HepG2 (cell line): ENCODE data around the gene CHKB. TPM values are rescaled to one million over a fixed set of nuclear protein-coding genes. Genes with fewer than 3 reads are reported as not detected.

Source experiments
- ATAC-seq: fragments of 200-7000 bp; cut with Tn5 transposase; 3 replicates; pipeline ENCODE4 v1.9.1; 2020; ENCODE audit warnings: mild to moderate bottlenecking, moderate library complexity
- BruUV-seq: library from RNA; stranded (reverse); fragments of 400-500 nt; replicated peaks from 2 replicates; lab custom pipeline; 2021; lab: Mats Ljungman, UMichigan
- CTCF ChIA-PET: fragments of 300-600 bp; formaldehyde crosslinking; extraction: SDS; loops from one replicate; lab custom pipeline; 2021; ENCODE audit warnings: low total read pairs, inconsistent platforms, low intra/inter-chr PET ratio; lab: Yijun Ruan, JAX
- POLR2A ChIA-PET: fragments of 350-600 bp; sonication (Branson Sonifier 250); formaldehyde crosslinking; loops from one replicate; lab custom pipeline; 2020; ENCODE audit warnings: antibody characterized with exemption, inconsistent platforms; lab: Yijun Ruan, JAX
- DNase-seq: peaks from one replicate; pipeline ENCODE4 v3.0.0-alpha.2; 2015; ENCODE audit warnings: low spot score
- FAIRE-seq: peaks from 3 replicates; lab custom pipeline; 2011; peaks lifted over from hg19 to GRCh38; lab: Jason Lieb, UNC
- H2AFZ ChIP-seq: one replicate; pipeline ENCODE4 v1.6.1; 2011; ENCODE audit warnings: low read length, inconsistent platforms
- H3K27ac ChIP-seq: fragments of 300-600 bp; 3 replicates; pipeline ENCODE4 v1.8.0; 2011; ENCODE audit warnings: mixed run types, mild to moderate bottlenecking, mixed read lengths, low read length, inconsistent platforms; ENCODE audit not compliant: insufficient read depth; ENCODE audit errors: extremely low read length
- H3K27me3 ChIP-seq, 2 experiments: fragments of 200-600 bp in 1 of 2; 2 replicates in 1 of 2; 3 replicates in 1 of 2; pipeline versions ENCODE4 v1.6.0 to v1.8.0; 2011; ENCODE audit warnings: low read length in 2 of 2, mild to moderate bottlenecking in 2 of 2, moderate library complexity in 2 of 2, inconsistent platforms in 1 of 2; ENCODE audit not compliant: insufficient read depth in 2 of 2, control insufficient read depth in 1 of 2
- H3K36me3 ChIP-seq, 2 experiments: fragments of 200-600 bp in 1 of 2; replicated peaks in 1 of 2; 2 replicates in 1 of 2; 3 replicates in 1 of 2; pipeline versions ENCODE4 v1.5.1 to v1.8.0; 2011; ENCODE audit warnings: low read length in 2 of 2, inconsistent platforms in 1 of 2; ENCODE audit not compliant: insufficient read depth in 2 of 2, control insufficient read depth in 1 of 2
- H3K4me1 ChIP-seq: 2 replicates; pipeline ENCODE4 v1.5.1; 2012; ENCODE audit warnings: low read length, inconsistent platforms; ENCODE audit not compliant: insufficient read depth
- H3K4me2 ChIP-seq: 2 replicates; pipeline ENCODE4 v1.6.0; 2011; ENCODE audit warnings: low read depth, low read length, inconsistent platforms
- H3K4me3 ChIP-seq, 3 experiments: fragments of 200-600 bp in 1 of 3; sonication (generic), shearing (Covaris generic) in 1 of 3; replicated peaks in 1 of 3; 2 replicates each; pipeline ENCODE4 v1.5.1; 2011 to 2016; ENCODE audit warnings: low read length in 3 of 3, inconsistent platforms in 2 of 3, low read depth in 2 of 3, mild to moderate bottlenecking in 2 of 3, control low read depth in 1 of 3, mixed read lengths in 1 of 3; ENCODE audit not compliant: insufficient read depth in 1 of 3
- H3K79me2 ChIP-seq: one replicate; pipeline ENCODE4 v1.6.1; 2011; ENCODE audit warnings: low read length, inconsistent platforms; ENCODE audit not compliant: insufficient read depth
- H3K9ac ChIP-seq: 2 replicates; pipeline ENCODE4 v1.6.0; 2011; ENCODE audit warnings: mild to moderate bottlenecking, low read depth, low read length, inconsistent platforms; ENCODE audit not compliant: insufficient read depth
- H3K9me3 ChIP-seq: 2 replicates; pipeline ENCODE4 v1.5.1; 2012; ENCODE audit warnings: mild to moderate bottlenecking, low read length
- H4K20me1 ChIP-seq: 2 replicates; pipeline ENCODE4 v1.6.0; 2011; ENCODE audit warnings: inconsistent platforms, mild to moderate bottlenecking, low read length, moderate library complexity; ENCODE audit not compliant: insufficient read depth
- ATM ChIP-seq: fragments of 450-650 bp; IDR thresholded peaks from 2 replicates; pipeline ENCODE4 v1.7.1; 2017; ENCODE audit warnings: mild to moderate bottlenecking, borderline replicate concordance
- HHEX ChIP-seq: IDR thresholded peaks from 2 replicates; pipeline ENCODE4 v1.6.1; 2016; ENCODE audit warnings: control low read depth
- MAF1 ChIP-seq: sonication (generic); formaldehyde crosslinking; IDR thresholded peaks from 2 replicates; pipeline ENCODE4 v1.5.0; 2020; ENCODE audit warnings: missing genetic modification reagents, borderline replicate concordance
- MED1 ChIP-seq: sonication (generic); formaldehyde crosslinking; IDR thresholded peaks from 2 replicates; pipeline ENCODE4 v1.4.0; 2020; ENCODE audit warnings: missing genetic modification reagents
- MEF2D ChIP-seq: sonication (generic); formaldehyde crosslinking; IDR thresholded peaks from 2 replicates; pipeline ENCODE4 v1.5.1; 2020; ENCODE audit warnings: mild to moderate bottlenecking, missing genetic modification reagents
- MTA3 ChIP-seq: sonication (generic); formaldehyde crosslinking; IDR thresholded peaks from 2 replicates; pipeline ENCODE4 v1.4.0; 2020; ENCODE audit warnings: missing genetic modification reagents
- NPAS2 ChIP-seq: sonication (generic); formaldehyde crosslinking; IDR thresholded peaks from 2 replicates; pipeline ENCODE4 v1.8.0; 2022; ENCODE audit warnings: mild to moderate bottlenecking, missing genetic modification reagents, borderline replicate concordance
- ONECUT2 ChIP-seq: sonication (generic); formaldehyde crosslinking; IDR thresholded peaks from 2 replicates; pipeline ENCODE4 v1.4.0; 2020; ENCODE audit warnings: missing genetic modification reagents
- RELA ChIP-seq: sonication (generic); formaldehyde crosslinking; IDR thresholded peaks from 2 replicates; pipeline ENCODE4 v1.4.0; 2020; ENCODE audit warnings: missing genetic modification reagents
- SALL1 ChIP-seq: sonication (generic); formaldehyde crosslinking; IDR thresholded peaks from 2 replicates; pipeline ENCODE4 v1.8.0; 2022; ENCODE audit warnings: mild to moderate bottlenecking, missing genetic modification reagents
- SKI ChIP-seq: fragments of 450-650 bp; IDR thresholded peaks from one replicate; pipeline ENCODE4 v1.6.1; 2018; ENCODE audit warnings: mild to moderate bottlenecking; ENCODE audit not compliant: partially characterized antibody
- SRY ChIP-seq: sonication (generic); formaldehyde crosslinking; IDR thresholded peaks from 2 replicates; pipeline ENCODE4 v1.8.0; 2022; ENCODE audit warnings: mild to moderate bottlenecking, missing genetic modification reagents
- TARDBP ChIP-seq: sonication (generic); formaldehyde crosslinking; IDR thresholded peaks from 2 replicates; pipeline ENCODE4 v1.8.0; 2022; ENCODE audit warnings: mild to moderate bottlenecking, missing genetic modification reagents
- ZNF234 ChIP-seq: sonication (generic); formaldehyde crosslinking; conservative IDR thresholded peaks from 2 replicates; pipeline ENCODE4 v1.5.1; 2020; ENCODE audit warnings: mild to moderate bottlenecking, missing genetic modification reagents
- ZNF292 ChIP-seq: sonication (generic); formaldehyde crosslinking; IDR thresholded peaks from 2 replicates; pipeline ENCODE4 v1.8.1; 2022; ENCODE audit warnings: mild to moderate bottlenecking, low read depth, missing genetic modification reagents, borderline replicate concordance
- ZNF547 ChIP-seq: sonication (generic); formaldehyde crosslinking; IDR thresholded peaks from 2 replicates; pipeline ENCODE4 v1.5.1; 2020; ENCODE audit warnings: mild to moderate bottlenecking, missing genetic modification reagents
- ZNF720 ChIP-seq: sonication (generic); formaldehyde crosslinking; IDR thresholded peaks from 2 replicates; pipeline ENCODE4 v1.4.0; 2020; ENCODE audit warnings: missing genetic modification reagents
- ZNF780A ChIP-seq: sonication (generic); formaldehyde crosslinking; IDR thresholded peaks from 2 replicates; pipeline ENCODE4 v1.8.0; 2022; ENCODE audit warnings: mild to moderate bottlenecking, missing genetic modification reagents, moderate library complexity
- WGBS: methylation state at CpG from one replicate; pipeline ENCODE4 v1.1.6; 2017; ENCODE audit warnings: low lambda C conversion rate; 5-methylcytosine and 5-hydroxymethylcytosine counted together
- in situ Hi-C: cut with HindIII; loops from 2 replicates; pipeline ENCODE4 v1.10.0; 2017; ENCODE audit warnings: low pct_unique_long_range_greater_than_20kb; ENCODE audit not compliant: extremely low pct_ligation_motif_present
- intact Hi-C: fragments of 100-400 bp; cut with micrococcal nuclease; formaldehyde crosslinking; loops from one replicate; pipeline ENCODE4 v1.10.0; 2022; ENCODE audit not compliant: unreplicated experiment
- polyA plus RNA-seq, 8 experiments: library from polyadenylated mRNA; depleted of rRNA in 3 of 8; stranded (reverse) in 7 of 8; unstranded in 1 of 8; fragments of >200 nt; fragmentation: Illumina TruSeq in 4 of 8; extraction: Trizol in 4 of 8; gene quantifications; 2 replicates each; pipeline versions ENCODE4 v1.2.1 to v1.2.3, GENCODE V29; 2011 to 2016; ENCODE audit warnings: low read depth in 4 of 8, missing spikeins in 1 of 8, mixed read lengths in 1 of 8; ENCODE audit not compliant: insufficient read depth in 1 of 8
- total RNA-seq, 5 experiments: library from RNA; depleted of rRNA; stranded (reverse); fragments of >200 nt; fragmentation: Illumina TruSeq; extraction: Trizol; gene quantifications; 2 replicates each; pipeline ENCODE4 v1.2.3, GENCODE V29; 2016; ENCODE audit warnings: low read depth in 1 of 5
- TF ChIP-seq, protein P1 (sequence below): sonication (generic); formaldehyde crosslinking; IDR thresholded peaks from 2 replicates; pipeline ENCODE4 v1.8.1; 2023; ENCODE audit warnings: mild to moderate bottlenecking, inconsistent platforms, moderate library complexity, missing genetic modification reagents, borderline replicate concordance
- TF ChIP-seq, protein P2 (sequence below): sonication (generic); formaldehyde crosslinking; IDR thresholded peaks from 2 replicates; pipeline ENCODE4 v1.5.0; 2020; ENCODE audit warnings: missing genetic modification reagents
- TF ChIP-seq, protein P3 (sequence below): sonication (generic); formaldehyde crosslinking; IDR thresholded peaks from 2 replicates; pipeline ENCODE4 v1.4.0; 2020; ENCODE audit warnings: missing genetic modification reagents, borderline replicate concordance

CHKB gene
- total and polyA plus RNA-seq, 2 of the 13 experiments (the other 11 are each of a cell fraction or from before 2014, with no cell fraction given) = 24.5 to 42.7 TPM

DNA sequence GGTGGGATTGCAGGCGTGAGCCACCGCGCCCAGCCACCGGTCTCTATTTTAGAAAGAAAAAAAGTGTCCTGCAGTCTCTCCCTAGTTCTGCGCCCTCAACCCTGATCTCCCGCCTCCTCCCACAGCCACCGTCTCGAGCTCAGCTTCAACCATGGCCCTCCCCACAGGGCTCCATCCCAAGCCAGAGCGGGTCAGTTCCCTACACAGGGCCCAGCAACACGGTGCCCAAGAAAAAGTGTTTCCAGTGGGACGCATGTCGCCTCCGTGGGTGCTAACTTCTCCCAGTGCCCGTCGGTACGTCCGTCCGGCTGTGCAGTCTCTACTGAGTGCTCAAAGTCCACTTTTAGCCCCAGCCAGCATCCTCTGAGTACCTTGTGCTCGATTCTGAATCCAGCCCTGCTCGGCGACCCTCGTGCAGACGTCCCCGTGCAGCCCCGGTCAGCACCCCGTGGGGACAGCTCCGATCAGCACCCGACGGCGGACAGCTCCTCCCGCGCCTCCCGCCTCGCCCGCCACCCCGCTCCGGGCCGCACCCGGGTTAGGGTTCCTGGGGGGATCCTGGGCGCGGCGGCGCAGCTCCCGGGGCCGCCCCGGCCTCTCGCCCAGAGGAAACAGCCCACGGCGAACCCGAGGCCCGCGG, 17.3 kb upstream of the CHKB start:
- Histone ChIP-seq H4K20me1 (no peaks in the 10 kb centered on the region; the same call in 1 of the 2 replicates), H3K4me3 (peak overlapping the region in 2 of 3 experiments; percentile 27 to 70; a peak in 3 of 6 replicates), H3K4me2 (peak overlapping the region; percentile 75), H3K27me3 (peaks cover 0 to 2% of the 10 kb centered on the region in 2 experiments; a peak in 2 of 5 replicates), H3K36me3 (no peaks in the 10 kb centered on the region), H2AFZ (no peak overlapping the region), H3K79me2 (no peaks in the 10 kb centered on the region), H3K27ac (no peak overlapping the region), H3K4me1 (peaks cover 15% of the 10 kb centered on the region), H3K9ac (no peak overlapping the region), H3K9me3 (no peaks in the 10 kb centered on the region)
- CTCF ChIA-PET = no interaction called here
- 40% methylated on average over 21 of the region's 52 CpGs for WGBS
- FAIRE-seq (no peak), ATAC-seq (peak; percentile 77), DNase-seq (peak; percentile 9)
- POLR2A ChIA-PET = no interaction called here
- intact Hi-C loops = no loop called here
- in situ Hi-C loops = no loop called here
- BruUV-seq = no TSS peak
- peak; percentile 57 for TF ChIP-seq HHEX (CRISPR knock-in tag)
- peak; percentile 99 for TF ChIP-seq SALL1
- peak; percentile 80 for TF ChIP-seq ONECUT2
- TF ChIP-seq MED1 = peak; percentile 87
- peak; percentile 95 for TF ChIP-seq MTA3 (CRISPR knock-in tag)
- TF ChIP-seq ZNF780A (CRISPR knock-in tag) = peak; percentile 99
- peak; percentile 98 for TF ChIP-seq ZNF720
- TF ChIP-seq RELA (CRISPR knock-in tag) = peak; percentile 93; the same call in 1 of the 2 replicates
- TF ChIP-seq MAF1 (CRISPR knock-in tag) = peak; percentile 99
- TF ChIP-seq ZNF292 = no peak
- TF ChIP-seq SKI = no peak
- TF ChIP-seq TARDBP (CRISPR knock-in tag) = peak; percentile 55; the same call in 1 of the 2 replicates
- no peak; the same call in 1 of the 2 replicates for TF ChIP-seq NPAS2
- TF ChIP-seq, protein P1, sequence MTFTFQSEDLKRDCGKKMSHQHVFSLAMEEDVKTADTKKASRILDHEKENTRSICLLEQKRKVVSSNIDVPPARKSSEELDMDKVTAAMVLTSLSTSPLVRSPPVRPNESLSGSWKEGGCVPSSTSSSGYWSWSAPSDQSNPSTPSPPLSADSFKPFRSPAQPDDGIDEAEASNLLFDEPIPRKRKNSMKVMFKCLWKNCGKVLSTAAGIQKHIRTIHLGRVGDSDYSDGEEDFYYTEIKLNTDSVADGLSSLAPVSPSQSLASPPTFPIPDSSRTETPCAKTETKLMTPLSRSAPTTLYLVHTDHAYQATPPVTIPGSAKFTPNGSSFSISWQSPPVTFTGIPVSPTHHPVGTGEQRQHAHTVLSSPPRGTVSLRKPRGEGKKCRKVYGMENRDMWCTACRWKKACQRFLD = peak; percentile 97
- TF ChIP-seq ZNF547 (CRISPR knock-in tag) = peak; percentile 99
- TF ChIP-seq ZNF234 (CRISPR knock-in tag) = peak; percentile 86; the same call in 1 of the 2 replicates
- no peak for TF ChIP-seq ATM
- peak; percentile 100 for TF ChIP-seq SRY
- TF ChIP-seq, protein P2, sequence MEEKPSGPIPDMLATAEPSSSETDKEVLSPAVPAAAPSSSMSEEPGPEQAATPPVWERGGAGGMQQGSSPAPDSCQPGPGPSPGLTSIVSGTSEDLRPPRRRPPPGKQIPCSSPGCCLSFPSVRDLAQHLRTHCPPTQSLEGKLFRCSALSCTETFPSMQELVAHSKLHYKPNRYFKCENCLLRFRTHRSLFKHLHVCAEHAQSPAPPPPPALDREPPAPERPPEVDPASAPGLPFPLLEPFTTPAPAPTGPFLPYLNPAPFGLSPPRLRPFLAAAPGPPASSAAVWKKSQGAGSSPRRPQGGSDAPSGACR (CRISPR knock-in tag) = peak; percentile 96
- TF ChIP-seq MEF2D (CRISPR knock-in tag) = peak; percentile 95
- TF ChIP-seq, protein P3, sequence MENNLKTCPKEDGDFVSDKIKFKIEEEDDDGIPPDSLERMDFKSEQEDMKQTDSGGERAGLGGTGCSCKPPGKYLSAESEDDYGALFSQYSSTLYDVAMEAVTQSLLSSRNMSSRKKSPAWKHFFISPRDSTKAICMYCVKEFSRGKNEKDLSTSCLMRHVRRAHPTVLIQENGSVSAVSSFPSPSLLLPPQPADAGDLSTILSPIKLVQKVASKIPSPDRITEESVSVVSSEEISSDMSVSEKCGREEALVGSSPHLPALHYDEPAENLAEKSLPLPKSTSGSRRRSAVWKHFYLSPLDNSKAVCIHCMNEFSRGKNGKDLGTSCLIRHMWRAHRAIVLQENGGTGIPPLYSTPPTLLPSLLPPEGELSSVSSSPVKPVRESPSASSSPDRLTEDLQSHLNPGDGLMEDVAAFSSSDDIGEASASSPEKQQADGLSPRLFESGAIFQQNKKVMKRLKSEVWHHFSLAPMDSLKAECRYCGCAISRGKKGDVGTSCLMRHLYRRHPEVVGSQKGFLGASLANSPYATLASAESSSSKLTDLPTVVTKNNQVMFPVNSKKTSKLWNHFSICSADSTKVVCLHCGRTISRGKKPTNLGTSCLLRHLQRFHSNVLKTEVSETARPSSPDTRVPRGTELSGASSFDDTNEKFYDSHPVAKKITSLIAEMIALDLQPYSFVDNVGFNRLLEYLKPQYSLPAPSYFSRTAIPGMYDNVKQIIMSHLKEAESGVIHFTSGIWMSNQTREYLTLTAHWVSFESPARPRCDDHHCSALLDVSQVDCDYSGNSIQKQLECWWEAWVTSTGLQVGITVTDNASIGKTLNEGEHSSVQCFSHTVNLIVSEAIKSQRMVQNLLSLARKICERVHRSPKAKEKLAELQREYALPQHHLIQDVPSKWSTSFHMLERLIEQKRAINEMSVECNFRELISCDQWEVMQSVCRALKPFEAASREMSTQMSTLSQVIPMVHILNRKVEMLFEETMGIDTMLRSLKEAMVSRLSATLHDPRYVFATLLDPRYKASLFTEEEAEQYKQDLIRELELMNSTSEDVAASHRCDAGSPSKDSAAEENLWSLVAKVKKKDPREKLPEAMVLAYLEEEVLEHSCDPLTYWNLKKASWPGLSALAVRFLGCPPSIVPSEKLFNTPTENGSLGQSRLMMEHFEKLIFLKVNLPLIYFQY (CRISPR knock-in tag) = peak; percentile 97
